IMR-90 (cell line): ENCODE measurements around the gene ATP9B.

ENCODE experiments used
- BHLHE40 ChIP-seq: fragments of 150-350 bp; IDR thresholded peaks from 2 replicates; pipeline ENCODE4 v1.6.1; 2016; ENCODE audit warnings: mild to moderate bottlenecking, low read depth, low read length
- CTCF ChIP-seq: conservative IDR thresholded peaks from 2 replicates; pipeline ENCODE4 v1.5.1; 2012; ENCODE audit warnings: mild to moderate bottlenecking, low read depth, low read length, improper control_type of control experiment
- ELK1 ChIP-seq: fragments of 150-350 bp; IDR thresholded peaks from 2 replicates; pipeline ENCODE4 v1.6.1; 2016; ENCODE audit warnings: low read depth, mild to moderate bottlenecking, low read length, moderate library complexity, borderline replicate concordance
- MAFK ChIP-seq: IDR thresholded peaks from 2 replicates; pipeline ENCODE4 v1.6.1; 2012; ENCODE audit warnings: low read depth, low read length, improper control_type of control experiment
- POLR2A ChIP-seq: IDR thresholded peaks from 2 replicates; pipeline ENCODE4 v1.6.1; 2012; ENCODE audit warnings: mild to moderate bottlenecking, low read depth, low read length
- RCOR1 ChIP-seq: IDR thresholded peaks from 2 replicates; pipeline ENCODE4 v1.6.1; 2012; ENCODE audit warnings: mild to moderate bottlenecking, low read length, improper control_type of control experiment; ENCODE audit not compliant: insufficient replicate concordance
- RFX5 ChIP-seq: IDR thresholded peaks from 2 replicates; pipeline ENCODE4 v1.8.0; 2012; ENCODE audit warnings: low read depth, mild to moderate bottlenecking, low read length, moderate library complexity

- TF ChIP-seq CTCF (no peak), RFX5 (no peak), ELK1 (no peak), POLR2A (no peak), BHLHE40 (no peak), MAFK (no peak), RCOR1 (no peak)
Measured at GRCh38 chr18:79214056-79214455, 144.9 kb downstream of the ATP9B start.
